K562 (cell line): ENCODE measurements around the gene SPATS1. TPM values are rescaled to one million over a fixed set of nuclear protein-coding genes. Genes with fewer than 3 reads are reported as not detected.

Source experiments
- ELK1 ChIP-seq: sonication (generic); formaldehyde crosslinking; IDR thresholded peaks from 2 replicates; pipeline ENCODE4 v1.8.1; 2022; ENCODE audit warnings: missing genetic modification reagents
- GATAD2A ChIP-seq: fragments of 450-650 bp; IDR thresholded peaks from 2 replicates; pipeline ENCODE4 v1.6.1; 2017
- HES1 ChIP-seq: fragments of 450-650 bp; IDR thresholded peaks from 2 replicates; pipeline ENCODE4 v1.6.1; 2016; ENCODE audit warnings: low read depth, mild to moderate bottlenecking, moderate library complexity
- HEY1 ChIP-seq: fragments of 250-450 bp; sonication (Bioruptor Pico); IDR thresholded peaks from 2 replicates; pipeline ENCODE4 v1.5.0; 2020; ENCODE audit warnings: mild to moderate bottlenecking, moderate library complexity, borderline replicate concordance
- HNRNPK ChIP-seq: fragments of 200-400 bp; formaldehyde crosslinking; IDR thresholded peaks from one replicate; pipeline ENCODE4 v1.6.1; 2018; ENCODE audit warnings: mild to moderate bottlenecking, low read depth, low read length; ENCODE audit not compliant: poor library complexity, severe bottlenecking
- NBN ChIP-seq: fragments of 450-650 bp; IDR thresholded peaks from 2 replicates; pipeline ENCODE4 v1.6.1; 2016; ENCODE audit warnings: low read depth, mild to moderate bottlenecking
- NR2C2 ChIP-seq, 2 experiments: fragments of 200-800 bp in 1 of 2; sonication (Bioruptor generic) in 1 of 2; sonication (generic) in 1 of 2; formaldehyde crosslinking in 1 of 2; IDR thresholded peaks; 2 replicates each; pipeline versions ENCODE4 v1.6.1 to v1.8.0; 2016 to 2022; ENCODE audit warnings: mild to moderate bottlenecking in 1 of 2, missing compliant biosample characterization in 1 of 2, missing genetic modification characterization in 1 of 2, missing genetic modification reagents in 1 of 2
- PATZ1 ChIP-seq: fragments of 250-450 bp; sonication (Bioruptor Pico); IDR thresholded peaks from 2 replicates; pipeline ENCODE4 v1.5.0; 2020; ENCODE audit warnings: mild to moderate bottlenecking, borderline replicate concordance
- ZKSCAN1 ChIP-seq: fragments of 150-350 bp; IDR thresholded peaks from 2 replicates; pipeline ENCODE4 v1.6.1; 2016; ENCODE audit warnings: low read depth, low read length
- ZNF282 ChIP-seq: sonication (generic); formaldehyde crosslinking; IDR thresholded peaks from 2 replicates; pipeline ENCODE4 v1.8.1; 2023; ENCODE audit warnings: missing genetic modification reagents
- ZNF696 ChIP-seq: fragments of 250-450 bp; sonication (Bioruptor Pico); conservative IDR thresholded peaks from 2 replicates; pipeline ENCODE4 v1.4.0; 2020; ENCODE audit warnings: mild to moderate bottlenecking, moderate library complexity
- ZZZ3 ChIP-seq: fragments of 450-650 bp; IDR thresholded peaks from 2 replicates; pipeline ENCODE4 v1.6.1; 2016; ENCODE audit warnings: antibody characterized with exemption, mild to moderate bottlenecking, moderate library complexity
- polyA plus RNA-seq, 8 experiments: library from polyadenylated mRNA; depleted of rRNA in 4 of 8; stranded (reverse) in 5 of 8; unstranded in 3 of 8; fragments of >200 nt; fragmentation: Nextera tagmentation in 2 of 8; fragmentation: Illumina TruSeq in 1 of 8; extraction: Ambion mirVana in 2 of 8; extraction: Trizol in 1 of 8; gene quantifications; 2 replicates each; pipeline versions ENCODE4 v1.2.1 to v1.2.3, GENCODE V29; 2011 to 2014; ENCODE audit warnings: inconsistent platforms in 1 of 8, missing spikeins in 1 of 8
- total RNA-seq, 7 experiments: library from RNA; depleted of rRNA in 6 of 7; stranded (reverse); fragments of >200 nt in 6 of 7; fragmentation: Illumina TruSeq in 2 of 7; extraction: Trizol in 2 of 7; gene quantifications; 2 replicates each; pipeline versions ENCODE4 v1.2.1 to v1.2.3, GENCODE V29; 2011 to 2021; ENCODE audit warnings: low replicate concordance in 1 of 7

SPATS1 gene
- total and polyA plus RNA-seq, 9 of the 15 experiments (the other 6 are each of a cell fraction or from before 2014, with no cell fraction given): not detected

- TF ChIP-seq PATZ1: no peak
- TF ChIP-seq NR2C2 (CRISPR knock-in tag; IDR thresholded peaks at IDR 0.05): no peak
- TF ChIP-seq NR2C2 (tag; IDR thresholded peaks at IDR 0.05): no peak
- TF ChIP-seq NBN: no peak
- no peak for TF ChIP-seq HNRNPK
- no peak for TF ChIP-seq ZNF696 (CRISPR knock-in tag)
- no peak for TF ChIP-seq HEY1 (CRISPR knock-in tag)
- no peak for TF ChIP-seq HES1
- no peak for TF ChIP-seq GATAD2A
- no peak for TF ChIP-seq ZZZ3
- no peak for TF ChIP-seq ZKSCAN1
- no peak for TF ChIP-seq ELK1 (CRISPR knock-in tag)
- TF ChIP-seq ZNF282 (CRISPR knock-in tag): no peak
- TF ChIP-seq, all 486 proteins: peak for 0
Measured at GRCh38 chr6:44315516-44315915, 26.9 kb upstream of the SPATS1 start (continued).
